Measurements from ENCODE around the gene RAB27B. TPM values are rescaled to one million over a fixed set of nuclear protein-coding genes. Genes with fewer than 3 reads are reported as not detected.

The RAB27B gene
- total and polyA plus RNA-seq, 10 of the 15 experiments (the other 5 are each of a cell fraction or from before 2014, with no cell fraction given): under 0.01 to 0.03 TPM; not detected in 8

- Histone ChIP-seq H3K4me2 (ENCODE audit: control insufficient read depth, insufficient read depth) (no peak overlapping the region), H4K20me1 (ENCODE audit: control insufficient read depth, insufficient read depth) (no peaks in the 10 kb centered on the region), H3K4me1 (ENCODE audit: control insufficient read depth, insufficient read depth, low read length) (no peaks in the 10 kb centered on the region), H3K9me3 (replicated peaks; ENCODE audit: control insufficient read depth, insufficient read depth, low read length) (no peaks in the 10 kb centered on the region), H3K27ac (ENCODE audit: control insufficient read depth, insufficient read depth) (no peak overlapping the region), H3K36me3 (ENCODE audit: control insufficient read depth in 2 of 2, insufficient read depth in 2 of 2, low read length in 1 of 2) (no peaks in the 10 kb centered on the region), H3K9ac (ENCODE audit: control insufficient read depth, insufficient read depth, low read length) (no peak overlapping the region), H3K4me3 (no peak overlapping the region), H3K27me3 (replicated peaks in 1 of 2; ENCODE audit: control insufficient read depth in 2 of 2, insufficient read depth in 2 of 2, low read length in 1 of 2) (peaks cover 2 to 5% of the 10 kb centered on the region in 2 experiments), H3K79me2 (ENCODE audit: control insufficient read depth, insufficient read depth, low read length) (no peaks in the 10 kb centered on the region), H2AFZ (ENCODE audit: control insufficient read depth, low read depth, low read length) (no peak overlapping the region)
- SMC1A ChIA-PET (ENCODE audit: uncharacterized antibody, unreplicated experiment): no interaction called here
- RAD21 ChIA-PET (ENCODE audit: unreplicated experiment): no interaction called here
- TF ChIP-seq MLLT1 (IDR thresholded peaks at IDR 0.05) (no peak), BHLHE40 (IDR thresholded peaks at IDR 0.05; ENCODE audit: borderline replicate concordance in 1 of 2, low read depth in 2 of 2, low read length in 1 of 2) (no peak), ZBTB33 (IDR thresholded peaks at IDR 0.05) (no peak), ATF2 (IDR thresholded peaks at IDR 0.05; ENCODE audit: low read length) (no peak), NR2C2 (IDR thresholded peaks at IDR 0.05; ENCODE audit: borderline replicate concordance, control insufficient read depth, insufficient read length, low read depth) (no peak), LARP7 (IDR thresholded peaks at IDR 0.05) (no peak), RELB (IDR thresholded peaks at IDR 0.05; ENCODE audit: low read depth) (no peak), HDGF (IDR thresholded peaks at IDR 0.05) (no peak), ZNF24 (IDR thresholded peaks at IDR 0.05) (no peak), PML (IDR thresholded peaks at IDR 0.05; ENCODE audit: low read length) (no peak)
- in situ Hi-C loops (cut with MboI) (no loop called here), intact Hi-C loops (cut with micrococcal nuclease; ENCODE audit: unreplicated experiment) (no loop called here)
- CTCF ChIA-PET: no interaction called here
- ATAC-seq: no peak
- POLR2A ChIA-PET: no interaction called here
- peak; percentile 47 for FAIRE-seq
- DNase-seq (ENCODE audit: low read depth, low spot score): no peak
- WGBS (ENCODE audit: insufficient coverage, insufficient replicate concordance, low lambda C conversion rate, missing lambda C conversion rate): 6% methylated on average over 1 of the region's 1 CpG
- BruUV-seq (replicated peaks): no TSS peak
Observed at GRCh38 chr18:54829856-54830255, 1.6 kb downstream of the RAB27B start.
